NCI-H2196 treated with DMSO at 0.1 percent for 48 hours (cell line): Measurements from ENCODE around the gene HEY2.
A peak's percentile ranks its signal among the peaks of the same experiment; 100 is the strongest.

Source experiments
- DNase-seq: peaks from one replicate; lab custom pipeline; 2025; ENCODE audit not compliant: unreplicated experiment; lab: John Stamatoyannopoulos, UW

Gene HEY2

DNA sequence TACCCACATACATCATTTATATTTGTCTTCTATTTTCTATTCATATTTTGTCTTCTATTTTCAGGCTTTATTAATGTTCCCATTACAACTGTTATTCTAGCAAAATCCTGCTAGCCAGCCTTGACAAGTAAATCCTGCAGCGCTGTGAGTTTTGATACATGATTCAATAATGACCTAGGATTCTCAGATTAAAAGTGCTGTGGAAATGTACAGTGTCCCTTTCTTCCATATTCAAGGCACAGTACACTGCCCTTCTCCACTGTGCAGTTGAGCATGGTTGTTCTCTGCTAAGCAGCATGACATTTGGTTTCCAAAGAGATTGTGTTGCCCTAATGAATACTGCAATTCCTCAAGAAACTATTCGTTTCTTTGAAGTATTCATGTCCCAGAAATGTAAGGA is 5.8 kb upstream of the HEY2 start:
- no peak for DNase-seq

- no peak for DNase-seq
Observed at GRCh38 chr6:125745281-125746018, 4.0 kb upstream of the HEY2 start.

- DNase-seq: no peak
Observed at GRCh38 chr6:125746019-125746414, 3.4 kb upstream of the HEY2 start.

GRCh38 chr6:125746731-125747588 is 2.5 kb upstream of the HEY2 start:
- DNase-seq: peak; percentile 52

- DNase-seq: peak; percentile 17
Observed at GRCh38 chr6:125747589-125748405, 1.6 kb upstream of the HEY2 start.

DNA sequence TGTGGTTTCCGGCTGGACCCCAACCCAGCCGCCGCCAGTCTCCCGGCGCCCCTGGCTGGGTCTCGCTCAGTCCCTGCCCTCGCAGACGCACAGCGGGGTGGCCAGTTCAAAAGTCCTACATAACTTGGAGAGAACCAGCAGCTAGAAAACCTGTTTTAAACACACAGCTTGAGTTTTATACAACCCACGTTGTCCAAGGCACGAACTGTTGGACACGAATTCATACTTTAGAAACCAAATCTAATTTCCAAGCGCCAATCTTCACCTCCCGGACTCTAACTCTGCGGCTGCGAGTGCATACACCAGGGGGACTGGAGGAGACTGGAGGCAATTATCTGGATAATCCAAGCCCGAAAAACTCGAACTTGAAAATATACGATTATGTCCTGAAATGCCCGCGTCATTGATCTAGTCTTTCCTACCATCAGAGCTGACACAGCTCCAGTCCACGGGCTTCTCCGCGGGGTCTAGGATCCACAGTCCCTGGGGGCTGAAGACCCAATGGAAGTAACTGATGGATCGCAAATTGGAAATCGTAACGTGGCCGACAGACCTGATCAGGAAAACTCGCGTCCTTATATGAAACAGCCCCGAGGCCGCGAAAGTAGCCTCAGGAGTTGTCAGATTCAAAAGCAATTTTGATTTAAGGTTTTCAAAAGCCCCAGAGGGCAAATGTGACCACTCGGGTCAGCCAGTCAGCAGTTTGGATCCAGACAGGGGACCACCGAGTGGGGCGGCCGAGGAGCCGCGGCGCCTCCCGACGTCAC is 843 bp upstream of the HEY2 start:
- DNase-seq: no peak

DNA sequence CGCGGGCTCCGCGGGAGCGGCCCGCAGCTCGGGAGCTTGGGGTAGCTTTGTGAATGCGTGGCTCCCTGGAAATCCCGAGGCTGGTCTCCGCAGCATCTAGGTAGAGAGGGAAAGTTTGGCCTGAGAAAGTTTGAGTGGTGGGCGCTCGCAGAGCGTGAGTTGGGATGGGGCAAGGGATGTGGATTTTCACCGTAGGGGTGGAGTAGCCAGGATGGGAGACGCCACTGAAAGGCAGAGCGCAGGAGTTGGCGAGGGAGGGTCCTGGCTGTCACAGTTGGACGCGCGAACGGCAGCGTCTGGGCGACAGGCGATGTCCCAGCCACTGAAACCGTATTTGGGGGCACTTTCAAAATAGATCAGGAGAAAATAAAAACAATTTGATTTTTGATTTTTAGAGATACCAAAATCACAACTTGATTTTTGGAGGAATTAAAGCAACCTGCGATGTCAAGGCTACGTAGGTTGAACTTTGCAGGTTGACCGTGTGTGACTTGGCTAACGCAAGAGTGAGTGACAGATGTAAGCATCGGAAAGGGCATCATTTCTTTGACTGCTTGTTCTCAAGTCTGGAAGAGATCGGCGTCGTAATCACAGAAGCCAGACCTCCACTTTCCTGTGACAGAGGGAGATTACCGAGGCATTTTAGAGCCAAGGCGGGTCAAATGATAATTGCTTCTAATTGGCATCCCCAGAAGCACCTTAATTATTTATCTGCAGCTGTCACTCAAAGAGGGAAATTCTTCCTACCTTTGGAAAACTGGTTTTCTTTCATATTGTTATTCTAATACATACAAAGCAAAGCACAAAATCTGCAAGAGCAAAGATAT is 646 bp downstream of the HEY2 start:
- no peak for DNase-seq

- DNase-seq: no peak
Observed at GRCh38 chr6:125750692-125751333, 1.4 kb downstream of the HEY2 start.

DNA sequence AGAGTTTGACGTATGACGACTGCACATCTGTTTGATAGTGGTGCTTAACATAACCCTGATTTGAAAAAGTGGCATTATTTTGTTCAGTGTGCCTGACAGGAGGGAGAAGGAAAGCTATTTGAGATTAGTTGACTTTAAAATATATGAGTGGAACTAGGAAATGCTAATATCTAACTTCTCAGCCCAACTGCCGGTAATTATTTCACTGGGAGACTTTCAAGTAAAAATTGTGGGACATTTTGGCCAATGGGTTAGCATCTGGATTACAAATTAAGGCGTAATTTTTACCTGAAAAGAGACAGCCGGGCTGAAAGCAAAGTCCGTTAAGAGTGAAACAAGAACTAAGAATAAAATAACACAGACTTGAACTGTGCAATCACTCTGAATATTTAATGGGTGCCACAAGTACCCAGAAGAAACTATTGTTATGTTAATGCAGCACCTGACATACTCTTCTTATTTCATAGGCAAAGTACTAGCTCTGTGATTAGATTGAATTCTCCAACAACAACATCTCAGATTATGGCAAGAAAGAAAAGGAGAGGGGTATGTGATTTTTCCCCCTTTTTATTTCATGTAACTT is 2.0 kb downstream of the HEY2 start:
- no peak for DNase-seq

GRCh38 chr6:125752773-125753172 is 3.3 kb downstream of the HEY2 start:
- DNase-seq: no peak

DNA sequence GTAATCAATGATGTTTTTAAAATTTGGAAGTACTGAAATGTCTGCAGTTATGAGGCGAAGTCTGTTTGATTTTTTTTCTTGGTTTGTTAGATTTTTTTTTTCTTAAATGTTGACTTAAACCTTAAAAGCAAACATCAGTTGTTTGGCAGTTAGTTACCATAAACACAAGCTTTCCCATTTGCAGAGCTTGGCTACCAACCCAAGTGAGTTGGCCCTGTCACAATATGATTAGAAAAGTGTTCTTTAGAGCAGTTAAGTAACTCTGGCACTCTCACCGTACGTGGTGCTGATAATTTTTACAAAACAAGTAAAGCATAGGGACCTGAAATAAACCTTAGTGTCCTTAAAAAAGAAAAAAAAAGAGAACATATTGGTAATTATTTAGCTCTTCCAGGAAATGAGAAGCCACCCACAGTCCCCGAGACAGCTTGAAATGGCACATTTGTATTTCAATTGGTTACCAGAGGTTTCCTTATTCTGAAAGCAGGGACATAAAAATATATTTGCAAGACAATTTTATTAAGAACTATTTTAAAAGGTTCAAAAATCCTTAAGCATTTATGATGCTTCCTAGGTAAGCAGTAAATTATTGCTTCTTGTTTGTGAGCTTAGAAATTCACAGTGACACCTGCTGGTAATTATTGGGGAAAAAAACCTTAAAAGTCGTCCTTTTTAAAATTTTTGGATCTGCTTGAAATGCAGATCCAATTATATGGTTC is 3.9 kb downstream of the HEY2 start:
- no peak for DNase-seq

- DNase-seq: no peak
Observed at GRCh38 chr6:125753937-125754259, 4.5 kb downstream of the HEY2 start.

GRCh38 chr6:125754566-125754965 is 5.1 kb downstream of the HEY2 start:
- no peak for DNase-seq

- DNase-seq: no peak
Observed at GRCh38 chr6:125759184-125759902, 9.9 kb downstream of the HEY2 start.

GRCh38 chr6:125759959-125760457 is 10.6 kb downstream of the HEY2 start:
- no peak for DNase-seq

DNA sequence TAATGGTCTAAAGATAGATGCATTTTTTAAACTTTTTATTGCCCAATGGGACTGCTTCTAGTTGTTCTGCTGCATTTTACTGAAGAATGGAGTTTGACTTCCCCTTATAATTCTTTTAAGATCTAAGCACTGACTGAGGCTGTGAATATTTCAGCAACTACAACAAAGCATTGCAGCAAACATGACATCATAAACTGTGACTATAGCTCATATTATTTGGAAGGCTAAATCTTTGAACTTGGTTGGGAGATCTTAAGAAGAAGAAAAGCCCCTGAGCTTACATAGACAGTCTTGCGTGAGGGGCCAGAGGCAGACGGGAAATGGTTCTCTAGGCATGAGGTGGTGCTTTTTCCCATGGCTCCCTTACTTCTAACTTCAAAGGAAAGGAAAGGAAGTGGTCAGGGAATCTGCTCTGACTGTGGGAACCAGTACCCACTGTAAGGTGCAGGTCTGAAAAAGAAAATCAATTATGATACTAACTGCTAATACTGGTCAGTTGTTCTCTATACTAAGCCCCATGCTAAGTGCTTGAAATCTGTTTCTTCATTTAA is 14.8 kb downstream of the HEY2 start:
- DNase-seq: no peak

DNA sequence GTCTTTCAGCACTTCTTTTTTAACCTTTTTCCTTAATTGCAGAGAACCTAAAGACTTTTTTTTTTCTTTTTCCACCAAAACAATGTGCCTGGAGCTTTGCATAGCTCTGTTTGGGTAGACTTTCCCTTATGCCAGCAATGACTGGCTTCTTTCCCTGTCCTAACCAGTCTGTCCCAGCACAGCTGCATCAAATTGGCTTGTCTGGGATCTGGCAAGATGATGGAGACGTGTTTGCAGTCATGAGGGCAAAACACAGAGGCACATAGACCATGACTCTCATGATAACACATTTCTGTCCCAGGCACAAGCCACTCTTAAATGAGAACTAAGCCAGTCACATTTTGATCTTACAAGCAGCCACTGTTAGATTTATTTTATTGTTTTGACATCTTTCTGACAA is 16.5 kb downstream of the HEY2 start:
- no peak for DNase-seq
